Stimulated activated CD4-positive, alpha-beta T cell treated with anti-CD3 and anti-CD28 coated beads, Interleukin-4, amount 100 ng/mL, for 1 hour (primary cell): ENCODE data around the gene OR2F1.
"Not testable (repeated sequence)": the region's sequence is repeated elsewhere in the genome, so short reads cannot be mapped to it uniquely, and the experiment has no call there.

Experiments
- DNase-seq: peaks from one replicate; pipeline ENCODE4 v3.0.0-alpha.2; 2020

Gene OR2F1

GRCh38 chr7:143958781-143959180 lies 4.1 kb downstream of the OR2F1 start:
- no peak for DNase-seq

- DNase-seq: no peak
Measured at GRCh38 chr7:143960813-143961610, 6.4 kb downstream of the OR2F1 start.

GRCh38 chr7:143965280-143965679 lies 10.6 kb downstream of the OR2F1 start:
- no peak for DNase-seq

GRCh38 chr7:143967398-143967797 lies 12.8 kb downstream of the OR2F1 start:
- DNase-seq: no peak

- no peak for DNase-seq
Measured at GRCh38 chr7:143973870-143974416, 19.3 kb downstream of the OR2F1 start.

- DNase-seq: no peak
Measured at GRCh38 chr7:143974459-143974858, 19.8 kb downstream of the OR2F1 start.

- no peak for DNase-seq
Measured at GRCh38 chr7:143975617-143976016, 21.0 kb downstream of the OR2F1 start.

- no peak for DNase-seq
Measured at GRCh38 chr7:143978585-143978984, 23.9 kb downstream of the OR2F1 start.

- DNase-seq: no peak
Measured at GRCh38 chr7:143979359-143979758, 24.7 kb downstream of the OR2F1 start.

- no peak for DNase-seq
Measured at GRCh38 chr7:143979998-143980397, 25.4 kb downstream of the OR2F1 start.

GRCh38 chr7:143980746-143981510 lies 26.3 kb downstream of the OR2F1 start:
- no peak for DNase-seq

GRCh38 chr7:143983960-143984359 lies 29.3 kb downstream of the OR2F1 start:
- DNase-seq: no peak

- no peak for DNase-seq
Measured at GRCh38 chr7:143987513-143987912, 32.9 kb downstream of the OR2F1 start.

- no peak for DNase-seq
Measured at GRCh38 chr7:143988976-143989745, 34.5 kb downstream of the OR2F1 start.

- DNase-seq: no peak
Measured at GRCh38 chr7:143992670-143993069, 38.0 kb downstream of the OR2F1 start.

- no peak for DNase-seq
Measured at GRCh38 chr7:143993924-143994323, 39.3 kb downstream of the OR2F1 start.

- no peak for DNase-seq
Measured at GRCh38 chr7:144000020-144000419, 45.4 kb downstream of the OR2F1 start, which contains the start of gene OR6B1. TSS of gene OR6B1 (plus strand) at chr7:144000320. CDS start at chr7:144003997, 3,677 bp downstream.

- no peak for DNase-seq
Measured at GRCh38 chr7:144001543-144001942, 46.9 kb downstream of the OR2F1 start.

- DNase-seq: no peak
Measured at GRCh38 chr7:144004703-144005102, 50.1 kb downstream of the OR2F1 start.

- DNase-seq: no peak
Measured at GRCh38 chr7:144006029-144006691, 51.5 kb downstream of the OR2F1 start.

GRCh38 chr7:144006692-144007042 lies 52.0 kb downstream of the OR2F1 start:
- no peak for DNase-seq

GRCh38 chr7:144009361-144009760 lies 54.7 kb downstream of the OR2F1 start:
- no peak for DNase-seq

GRCh38 chr7:144010061-144010460 lies 55.4 kb downstream of the OR2F1 start:
- not testable (repeated sequence) for DNase-seq
